GM21526 (cell line): ENCODE measurements around the gene MAPK10.

Experiments
- ATAC-seq: cut with Tn5 transposase; IDR thresholded peaks from one replicate; pipeline ENCODE4 v1.9.1; 2021; ENCODE audit warnings: moderate library complexity; ENCODE audit not compliant: unreplicated experiment, low FRiP score

MAPK10 gene

DNA sequence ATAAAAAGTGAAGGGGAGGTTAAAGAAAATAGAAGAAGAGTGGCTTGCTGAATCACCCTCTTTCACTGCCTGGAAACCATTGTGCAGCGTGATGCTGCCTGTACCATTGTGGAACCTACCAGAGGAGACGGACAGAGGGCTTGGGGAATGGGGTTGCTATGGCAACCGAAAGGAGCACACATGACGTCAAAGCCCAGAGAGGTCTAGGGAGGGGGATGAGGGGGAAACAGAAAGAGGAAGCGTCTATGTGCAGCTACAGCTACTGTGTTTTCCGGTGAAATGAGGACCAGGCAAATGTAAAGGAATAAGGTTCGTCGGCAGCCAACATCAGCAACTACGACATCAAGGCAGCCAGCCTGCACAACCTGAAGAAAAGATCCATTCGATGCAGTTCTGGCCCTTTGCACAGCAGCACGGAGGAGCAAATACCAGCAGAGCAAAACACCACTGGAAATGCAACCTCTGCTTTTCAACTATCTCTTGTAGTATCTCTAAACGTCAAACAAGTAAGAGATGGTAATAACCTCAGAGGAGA is at the start of gene MAPK10:
Gene MAPK10, minus strand, starts transcription at position 110 of the 535 bp plus-strand sequence.
- peak; percentile 99 for ATAC-seq

DNA sequence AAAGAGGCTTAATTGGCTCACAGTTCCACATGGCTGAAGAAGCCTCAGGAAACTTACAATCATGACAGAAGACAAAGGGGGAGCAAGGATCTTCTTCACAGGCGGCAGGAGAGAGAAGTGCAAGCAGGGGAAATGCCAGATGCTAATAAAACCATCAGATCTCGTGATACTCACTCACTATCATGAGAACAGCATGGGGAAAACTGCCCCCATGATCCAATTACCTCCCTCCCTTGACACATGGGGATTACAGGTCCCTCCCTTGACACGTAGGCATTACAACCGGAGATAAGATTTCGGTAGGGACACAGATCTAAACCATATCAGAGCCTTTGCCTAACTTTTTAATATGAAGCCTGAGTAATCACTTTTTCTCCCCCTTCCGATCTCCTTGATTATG is 43.7 kb upstream of the MAPK10 start:
- no peak for ATAC-seq

DNA sequence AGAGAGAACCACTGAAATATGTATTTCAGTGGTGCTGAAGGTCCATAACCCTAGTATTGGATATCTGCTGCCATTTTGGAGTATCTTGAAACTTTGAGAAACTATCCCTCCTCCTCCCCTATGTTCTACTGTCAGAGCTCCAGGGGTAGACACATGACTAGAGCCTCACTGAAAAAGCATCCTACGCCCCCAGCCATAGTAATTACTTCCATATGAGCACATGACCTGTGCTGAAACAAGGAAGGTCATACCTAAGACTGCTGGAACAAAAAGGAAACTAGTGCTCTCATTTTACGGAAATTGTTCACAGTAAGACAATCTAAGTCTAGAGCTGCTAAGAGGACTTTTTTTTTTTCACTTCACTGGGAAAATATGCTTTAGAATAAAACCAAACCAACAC is 42.0 kb upstream of the MAPK10 start:
- ATAC-seq = no peak

DNA sequence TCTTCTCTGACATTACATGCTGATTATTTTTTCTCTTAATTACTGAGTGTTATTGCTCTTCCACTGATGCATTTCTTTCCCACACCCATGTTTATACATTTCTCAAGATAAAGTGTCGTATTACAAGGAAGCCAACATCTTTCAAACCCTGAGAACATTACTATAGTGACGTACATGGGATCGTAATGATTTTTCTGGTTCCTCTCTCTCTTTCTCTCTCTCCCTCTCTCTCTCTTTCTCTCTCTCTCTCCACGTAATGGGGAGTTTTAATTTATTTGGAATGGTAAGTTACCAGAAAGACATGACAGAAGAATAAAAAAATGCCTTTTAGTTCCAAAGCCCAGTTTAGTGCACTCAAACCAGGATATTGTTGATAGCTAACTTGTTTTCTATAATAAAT is 40.4 kb upstream of the MAPK10 start:
- no peak for ATAC-seq

- ATAC-seq = no peak
Measured at GRCh38 chr4:86398187-86398586, 38.3 kb upstream of the MAPK10 start.

GRCh38 chr4:86393749-86394148 is 33.9 kb upstream of the MAPK10 start:
- no peak for ATAC-seq

GRCh38 chr4:86389664-86390063 is 29.8 kb upstream of the MAPK10 start:
- no peak for ATAC-seq

DNA sequence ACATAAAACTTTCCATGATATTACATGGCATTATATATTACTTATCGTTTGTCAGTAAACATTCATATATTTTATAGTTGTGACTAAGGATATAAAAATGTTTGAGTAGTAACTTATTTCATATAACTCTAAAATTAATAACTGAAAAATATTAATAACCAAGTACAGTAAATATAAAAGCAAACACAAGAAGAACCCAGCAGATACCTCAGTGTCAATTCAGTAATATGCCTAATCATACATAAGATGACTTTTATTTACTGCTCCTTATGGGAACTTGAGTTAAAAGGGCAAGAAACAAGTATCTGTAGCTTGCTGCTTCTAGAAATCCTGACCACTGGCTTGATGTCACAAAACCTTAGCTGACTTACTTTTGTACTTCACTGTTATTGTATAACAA is 28.4 kb upstream of the MAPK10 start:
- no peak for ATAC-seq

DNA sequence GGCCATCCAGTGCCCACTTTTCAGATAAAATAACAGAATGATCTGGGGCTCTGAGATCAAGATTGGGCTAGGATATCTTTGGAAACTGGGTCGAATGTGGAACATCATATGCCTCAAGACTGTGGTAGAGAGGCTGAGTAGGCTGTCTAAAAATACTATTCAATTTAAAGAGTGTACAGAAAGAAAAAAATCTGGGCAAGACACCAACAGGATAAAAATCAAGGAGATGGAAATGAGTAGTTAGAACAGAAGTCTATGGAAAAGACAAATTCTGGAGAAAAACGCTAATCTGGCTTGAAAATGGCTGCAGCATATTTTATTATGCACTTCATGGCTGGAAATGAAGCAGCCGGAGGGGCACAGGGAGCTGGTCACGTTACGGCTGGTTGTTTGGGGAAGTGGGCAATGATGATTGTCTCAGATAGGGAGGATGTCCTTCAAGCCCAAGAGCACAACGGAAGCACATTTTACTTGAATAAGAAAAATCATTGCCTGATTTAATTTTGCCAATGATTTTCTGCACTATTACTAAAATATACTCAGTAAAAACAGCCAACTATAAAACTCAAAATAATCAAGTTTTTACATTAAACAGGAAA is 27.1 kb upstream of the MAPK10 start:
- no peak for ATAC-seq

DNA sequence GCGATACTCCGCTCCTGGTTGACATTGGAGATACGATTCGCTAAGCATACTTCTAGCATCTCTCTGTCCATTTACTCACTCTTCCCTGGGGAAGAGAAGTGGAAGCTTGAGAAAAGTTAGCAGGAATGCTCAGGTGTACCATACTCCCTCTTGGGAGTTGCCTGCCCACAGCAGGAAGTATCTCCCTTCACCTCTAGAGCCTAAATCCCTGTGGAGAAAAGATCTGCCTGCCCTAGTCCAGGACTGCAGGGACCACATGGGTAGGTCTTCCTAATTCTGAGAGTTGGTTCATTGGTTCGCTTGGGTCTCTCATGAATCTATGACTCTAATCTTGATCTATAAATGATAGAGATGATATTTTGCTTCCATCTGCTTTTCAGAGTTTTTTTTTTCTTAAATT is 26.3 kb upstream of the MAPK10 start:
- ATAC-seq = no peak

DNA sequence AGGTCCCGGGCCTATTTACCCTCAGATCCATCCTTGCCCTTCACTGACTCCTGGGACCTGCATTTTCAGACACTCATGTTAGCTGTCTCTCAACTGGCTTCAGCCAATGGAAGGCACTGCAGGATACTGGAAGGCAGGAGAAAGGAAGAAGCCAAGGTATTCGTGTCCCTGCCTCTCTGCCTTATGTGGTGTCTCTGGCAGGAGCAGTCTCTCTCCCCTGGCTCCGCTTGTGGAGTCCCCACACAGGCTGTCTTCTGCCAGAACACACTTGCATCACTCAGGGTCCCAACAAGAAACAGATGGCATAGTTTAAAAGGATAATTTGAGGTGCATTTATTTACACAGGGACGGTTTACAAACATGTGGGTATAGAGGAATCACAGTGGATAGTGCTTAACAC is 21.6 kb upstream of the MAPK10 start:
- ATAC-seq = no peak

- no peak for ATAC-seq
Measured at GRCh38 chr4:86380181-86380724, 20.4 kb upstream of the MAPK10 start.

- no peak for ATAC-seq
Measured at GRCh38 chr4:86376850-86377249, 17.0 kb upstream of the MAPK10 start.

DNA sequence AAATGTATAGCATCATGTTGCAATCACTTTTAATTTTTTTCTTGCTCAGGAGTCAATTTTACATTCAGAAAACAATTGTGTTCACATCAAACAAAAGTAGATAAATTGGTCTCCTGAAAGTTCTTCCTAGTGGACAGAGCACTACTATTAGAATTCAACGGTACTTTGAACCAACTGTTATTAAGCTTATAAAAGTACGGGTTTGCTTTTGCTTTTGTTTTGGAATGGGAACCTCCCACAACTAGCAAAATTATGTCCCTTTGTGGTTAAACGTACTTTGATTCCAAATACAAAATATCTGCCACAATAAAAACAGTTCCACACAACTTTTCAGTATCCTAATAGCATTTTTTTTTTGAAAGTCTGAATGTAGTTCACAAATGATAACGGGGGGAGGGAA is 8.6 kb upstream of the MAPK10 start:
- ATAC-seq = no peak

DNA sequence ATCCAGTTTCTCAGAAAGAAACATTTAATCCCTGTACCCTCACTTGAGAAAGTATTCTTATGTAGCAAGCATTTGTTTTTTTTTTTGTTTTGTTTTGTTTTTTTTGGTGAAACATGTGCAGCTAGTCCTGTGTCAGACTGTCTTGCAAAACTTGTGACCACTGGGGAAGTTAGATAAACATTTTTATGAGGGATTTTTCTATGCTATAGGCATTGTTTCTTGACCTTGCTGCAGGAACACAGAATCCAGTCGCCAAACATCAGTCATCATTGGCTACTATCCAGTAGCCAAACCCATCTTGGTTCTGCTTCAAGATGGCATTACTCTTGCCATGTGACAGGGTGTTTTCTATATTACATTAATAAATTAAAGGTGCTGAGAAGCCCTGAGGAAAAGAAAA is 7.7 kb upstream of the MAPK10 start:
- no peak for ATAC-seq

DNA sequence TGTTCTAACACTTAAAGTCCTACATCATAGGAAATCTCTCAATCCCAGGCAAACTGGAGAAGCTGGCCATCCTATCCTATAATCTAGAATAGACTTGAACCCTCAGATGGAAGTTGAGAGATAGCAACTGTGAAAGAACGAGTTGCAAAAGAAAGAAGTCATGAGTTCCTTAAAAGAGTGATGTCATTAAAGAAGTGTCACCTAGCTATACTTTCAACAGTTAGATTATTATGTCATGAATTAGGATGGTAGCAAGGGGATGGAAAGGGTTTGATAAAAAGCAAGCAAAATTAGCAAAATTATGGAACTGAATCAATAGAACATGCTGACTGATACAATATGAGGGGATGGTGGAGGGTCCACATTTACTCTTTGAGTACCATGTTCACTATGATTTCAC is 7.1 kb upstream of the MAPK10 start:
- no peak for ATAC-seq

DNA sequence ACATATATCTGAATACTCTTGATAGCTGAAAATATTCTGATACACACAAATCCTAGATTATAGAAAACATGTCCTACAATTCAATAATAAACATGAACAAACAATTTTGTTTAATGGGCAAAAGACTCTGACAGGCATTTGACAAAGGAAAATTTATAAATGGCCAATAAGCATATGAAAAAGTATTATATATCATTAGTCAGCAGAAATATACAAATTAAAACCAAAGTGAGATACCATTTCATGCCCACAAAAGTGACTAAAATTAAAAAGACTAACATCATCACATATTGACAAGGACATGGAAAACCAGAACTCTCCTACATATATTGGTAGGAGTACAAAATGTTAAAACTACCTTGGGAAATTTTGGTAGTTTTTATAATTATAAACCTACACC is 2.7 kb upstream of the MAPK10 start:
- no peak for ATAC-seq

GRCh38 chr4:86358257-86358656 is 1.6 kb downstream of the MAPK10 start:
- ATAC-seq = no peak

GRCh38 chr4:86357608-86358007 is 2.2 kb downstream of the MAPK10 start:
- ATAC-seq = no peak

DNA sequence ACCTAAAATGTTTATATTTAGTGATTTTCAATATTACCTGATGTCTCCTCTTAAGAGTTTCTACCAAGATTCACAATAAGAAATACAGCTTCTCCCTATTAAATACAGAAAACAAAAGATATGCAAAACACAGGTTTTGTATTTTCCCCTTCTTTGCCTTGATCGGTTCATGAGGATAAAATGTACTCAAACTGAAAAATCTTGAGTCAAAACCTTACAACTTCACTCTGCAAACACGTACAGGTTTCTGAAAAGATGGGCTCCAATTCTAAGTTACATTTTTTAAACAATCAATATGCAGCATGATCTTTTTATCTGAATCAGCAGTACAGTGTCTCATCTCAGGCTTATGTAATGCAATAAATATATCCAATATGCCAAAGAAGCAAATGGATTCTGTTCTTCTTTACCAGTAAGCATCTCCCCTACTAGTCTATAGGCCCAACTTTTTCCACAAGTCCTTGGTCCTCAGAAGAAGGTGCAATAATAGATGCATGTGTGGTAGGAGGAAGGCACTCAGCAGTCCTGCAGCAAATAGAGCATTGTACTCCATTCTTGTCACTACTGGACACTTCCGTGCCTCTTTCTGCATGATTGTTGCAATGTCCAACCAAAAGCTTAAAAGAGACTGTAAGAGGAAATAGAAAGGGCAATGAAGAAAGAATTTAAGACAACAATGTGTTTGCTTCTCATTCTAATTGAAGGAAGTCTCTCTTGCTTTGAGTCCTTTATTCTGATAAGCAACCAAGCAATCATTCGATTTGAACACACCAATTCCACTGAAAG is 3.2 kb downstream of the MAPK10 start:
- no peak for ATAC-seq

DNA sequence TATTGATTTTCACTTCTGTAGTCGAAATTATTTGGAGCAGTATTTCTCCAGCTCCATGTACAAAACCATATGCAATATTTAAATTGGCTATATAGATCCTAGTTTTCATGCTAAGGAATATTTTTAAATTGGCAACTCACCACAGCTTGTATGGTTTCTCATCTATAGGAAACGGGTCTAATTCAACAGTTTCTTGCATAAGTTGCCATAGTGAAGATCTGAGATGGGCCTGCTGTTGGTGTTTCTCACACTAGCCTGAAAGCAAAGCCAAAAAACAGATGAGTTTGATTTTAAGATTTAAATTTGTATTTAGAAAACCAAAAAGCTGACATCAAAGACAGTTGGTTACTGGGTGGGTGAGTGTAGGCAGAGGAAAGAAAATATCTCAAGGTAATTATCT is 5.5 kb downstream of the MAPK10 start:
- no peak for ATAC-seq

- no peak for ATAC-seq
Measured at GRCh38 chr4:86346320-86346719, 13.5 kb downstream of the MAPK10 start.
